Uterus (tissue), 4 donors: ENCODE data around the gene FLNA. TPM values are rescaled to one million over a fixed set of nuclear protein-coding genes. Genes with fewer than 3 reads are reported as not detected.
"Not testable (repeated sequence)": the region's sequence is repeated elsewhere in the genome, so short reads cannot be mapped to it uniquely, and the experiment has no call there.

Experiments
- DNase-seq, 2 donors: peaks; one replicate each; pipeline ENCODE4 v3.0.0-alpha.2; 2019 to 2020
- H3K27ac ChIP-seq, 2 donors: fragments of 200-600 bp; sonication (generic); 1 replicate in 1 of 2; 2 replicates in 1 of 2; pipeline ENCODE4 v1.5.1; 2016 to 2018
- H3K27me3 ChIP-seq, 2 donors: fragments of 200-600 bp; sonication (generic); one replicate each; pipeline ENCODE4 v1.5.1; 2018 to 2019; ENCODE audit warnings: control low read depth in 1 of 2
- H3K36me3 ChIP-seq, 2 donors: fragments of 200-600 bp; sonication (generic); one replicate each; pipeline ENCODE4 v1.5.1; 2019; ENCODE audit warnings: control low read depth in 1 of 2
- H3K4me1 ChIP-seq, 2 donors: fragments of 200-600 bp; sonication (generic); one replicate each; pipeline ENCODE4 v1.5.1; 2018 to 2019; ENCODE audit warnings: control low read depth in 1 of 2
- H3K4me3 ChIP-seq, 2 donors: fragments of 200-600 bp; sonication (generic); 1 replicate in 1 of 2; 2 replicates in 1 of 2; pipeline ENCODE4 v1.5.1; 2018 to 2019; ENCODE audit warnings: mild to moderate bottlenecking in 1 of 2
- H3K9me3 ChIP-seq, 2 donors: fragments of 200-600 bp; sonication (generic); one replicate each; pipeline ENCODE4 v1.5.1; 2019; ENCODE audit warnings: control low read depth in 1 of 2
- CTCF ChIP-seq, 4 experiments: fragments of 200-600 bp in 2 of 4; fragments of 450-650 bp in 2 of 4; sonication (generic) in 2 of 4; IDR thresholded peaks; one replicate each; pipeline ENCODE4 v1.5.1; 2016 to 2019; ENCODE audit warnings: antibody characterized with exemption in 4 of 4, mild to moderate bottlenecking in 2 of 4, moderate library complexity in 1 of 4
- POLR2A ChIP-seq, 2 donors: fragments of 450-650 bp; IDR thresholded peaks; one replicate each; pipeline ENCODE4 v1.6.1; 2016; ENCODE audit warnings: antibody characterized with exemption in 2 of 2, mild to moderate bottlenecking in 1 of 2, moderate library complexity in 1 of 2
- intact Hi-C: fragments of 100-400 bp; cut with DNase I; formaldehyde crosslinking; loops from one replicate; pipeline ENCODE4 v1.15.1; 2023; ENCODE audit warnings: low total_unique reads
- total RNA-seq, 4 donors: library from RNA; depleted of rRNA in 3 of 4; stranded (reverse); fragments of >200 nt in 3 of 4; gene quantifications; one replicate each; pipeline versions ENCODE4 v1.1.0 to v1.2.4, GENCODE V29; 2014 to 2023
- donor health status: DM: yes; HTN: yes; CAD: no.

Gene FLNA
- total RNA-seq, 4 donors from 2014 or later: 1,067 to 4,271 (median 2,911) TPM

GRCh38 chrX:154308108-154308946 lies 66.1 kb downstream of the FLNA start:
- no peaks in the 10 kb centered on the region for H3K27me3 ChIP-seq
- TF ChIP-seq POLR2A (IDR thresholded peaks at IDR 0.05) (no peak), CTCF (IDR thresholded peaks at IDR 0.05) (peak; percentile 47 to 71 (median 60))
- DNase-seq: peak; percentile 54 to 57

GRCh38 chrX:154307202-154307601 lies 67.2 kb downstream of the FLNA start:
- no peak for TF ChIP-seq POLR2A (IDR thresholded peaks at IDR 0.05)
- no peak for TF ChIP-seq CTCF (IDR thresholded peaks at IDR 0.05)
- no peak overlapping the region for H3K27ac ChIP-seq
- no peaks in the 10 kb centered on the region for H3K4me1 ChIP-seq
- H3K4me3 ChIP-seq: no peak overlapping the region
- DNase-seq: no peak
- intact Hi-C loops: no loop called here
- H3K36me3 ChIP-seq: no peaks in the 10 kb centered on the region
- no peaks in the 10 kb centered on the region for H3K27me3 ChIP-seq
- H3K9me3 ChIP-seq: no peaks in the 10 kb centered on the region

More at GRCh38 chrX:154308108-154308946, 66.1 kb downstream of the FLNA start:
- Histone ChIP-seq H3K27ac (no peak overlapping the region), H3K4me3 (no peak overlapping the region), H3K4me1 (no peaks in the 10 kb centered on the region), H3K9me3 (no peaks in the 10 kb centered on the region), H3K36me3 (no peaks in the 10 kb centered on the region)
- intact Hi-C loops: no loop called here

- DNase-seq: no peak
- TF ChIP-seq POLR2A (IDR thresholded peaks at IDR 0.05): no peak
- TF ChIP-seq CTCF (IDR thresholded peaks at IDR 0.05): no peak
- no peak overlapping the region for H3K27ac ChIP-seq
Measured at GRCh38 chrX:154305541-154306205, 68.8 kb downstream of the FLNA start.

GRCh38 chrX:154304846-154305245 lies 69.6 kb downstream of the FLNA start:
- intact Hi-C loops: no loop called here
- no peak overlapping the region for H3K27ac ChIP-seq
- no peak for DNase-seq
- no peaks in the 10 kb centered on the region for H3K9me3 ChIP-seq
- H3K4me1 ChIP-seq: no peaks in the 10 kb centered on the region
- H3K36me3 ChIP-seq: no peaks in the 10 kb centered on the region
- no peak overlapping the region for H3K4me3 ChIP-seq
- no peak for TF ChIP-seq CTCF (IDR thresholded peaks at IDR 0.05)
- no peak for TF ChIP-seq POLR2A (IDR thresholded peaks at IDR 0.05)
- H3K27me3 ChIP-seq: no peaks in the 10 kb centered on the region

More at GRCh38 chrX:154305541-154306205, 68.8 kb downstream of the FLNA start:
- Histone ChIP-seq H3K27me3 (no peaks in the 10 kb centered on the region), H3K4me3 (no peak overlapping the region), H3K4me1 (no peaks in the 10 kb centered on the region), H3K36me3 (no peaks in the 10 kb centered on the region), H3K9me3 (no peaks in the 10 kb centered on the region)
- intact Hi-C loops: no loop called here

- Histone ChIP-seq H3K4me3 (no peak overlapping the region), H3K27ac (no peak overlapping the region), H3K9me3 (no peaks in the 10 kb centered on the region), H3K36me3 (no peaks in the 10 kb centered on the region), H3K4me1 (no peaks in the 10 kb centered on the region), H3K27me3 (no peaks in the 10 kb centered on the region)
- intact Hi-C loops: no loop called here
- DNase-seq: no peak
- TF ChIP-seq CTCF (IDR thresholded peaks at IDR 0.05) (no peak), POLR2A (IDR thresholded peaks at IDR 0.05) (no peak)
Measured at GRCh38 chrX:154303476-154303875, 71.0 kb downstream of the FLNA start.

GRCh38 chrX:154302998-154303397 lies 71.4 kb downstream of the FLNA start:
- H3K4me1 ChIP-seq, intact Hi-C loops, H3K9me3 ChIP-seq, H3K36me3 ChIP-seq, H3K27ac ChIP-seq, DNase-seq, H3K27me3 ChIP-seq, H3K4me3 ChIP-seq: not testable (repeated sequence)
